ENCODE results near the gene FHIP1A. TPM values are rescaled to one million over a fixed set of nuclear protein-coding genes. Genes with fewer than 3 reads are reported as not detected.

Gene FHIP1A
- total and polyA plus RNA-seq, 4 donors, result 1.5 to 27.1 (median 12.0) TPM

- H3K9ac ChIP-seq (ENCODE audit: insufficient read depth in 1 of 2, low read length in 2 of 2), result no peak overlapping the region
- H3K27ac ChIP-seq (ENCODE audit: low read depth in 1 of 2, low read length in 1 of 2), result no peak overlapping the region
- peaks cover 0 to 5% (median 0%) of the 10 kb centered on the region in 5 donors for H3K4me1 ChIP-seq (ENCODE audit: control insufficient read depth in 5 of 5, insufficient read depth in 5 of 5, low read length in 5 of 5)
- no peak for TF ChIP-seq CTCF (IDR thresholded peaks at IDR 0.05; ENCODE audit: control extremely low read depth, extremely low read depth)
- H3K27me3 ChIP-seq (ENCODE audit: control insufficient read depth in 3 of 3, insufficient read depth in 3 of 3, low read length in 2 of 3), result no peaks in the 10 kb centered on the region
- H3K36me3 ChIP-seq (ENCODE audit: control insufficient read depth in 4 of 4, insufficient read depth in 4 of 4, low read length in 4 of 4), result no peaks in the 10 kb centered on the region
- ATAC-seq (ENCODE audit: insufficient read depth, low FRiP score), result no peak
- DNase-seq, result no peak
- H3K4me3 ChIP-seq, result no peak overlapping the region
- no peaks in the 10 kb centered on the region for H3K9me3 ChIP-seq (ENCODE audit: control insufficient read depth in 4 of 4, insufficient read depth in 3 of 4, low read length in 3 of 4)
Observed at GRCh38 chr4:151431728-151432127, 22.8 kb downstream of the FHIP1A start.

- ATAC-seq (ENCODE audit: insufficient read depth, low FRiP score) (no peak), DNase-seq (no peak)
- H3K27me3 ChIP-seq (ENCODE audit: control insufficient read depth in 3 of 3, insufficient read depth in 3 of 3, low read length in 2 of 3), result no peaks in the 10 kb centered on the region
- no peak overlapping the region for H3K27ac ChIP-seq (ENCODE audit: low read depth in 1 of 2, low read length in 1 of 2)
- H3K4me3 ChIP-seq, result no peak overlapping the region
- no peaks in the 10 kb centered on the region for H3K36me3 ChIP-seq (ENCODE audit: control insufficient read depth in 4 of 4, insufficient read depth in 4 of 4, low read length in 4 of 4)
- H3K9me3 ChIP-seq (ENCODE audit: control insufficient read depth in 4 of 4, insufficient read depth in 3 of 4, low read length in 3 of 4), result no peaks in the 10 kb centered on the region
- no peak for TF ChIP-seq CTCF (IDR thresholded peaks at IDR 0.05; ENCODE audit: control extremely low read depth, extremely low read depth)
- peaks cover 0 to 5% (median 0%) of the 10 kb centered on the region in 5 donors for H3K4me1 ChIP-seq (ENCODE audit: control insufficient read depth in 5 of 5, insufficient read depth in 5 of 5, low read length in 5 of 5)
- no peak overlapping the region for H3K9ac ChIP-seq (ENCODE audit: insufficient read depth in 1 of 2, low read length in 2 of 2)
Observed at GRCh38 chr4:151432654-151433053, 23.7 kb downstream of the FHIP1A start.

GRCh38 chr4:151434183-151434860 lies 25.3 kb downstream of the FHIP1A start:
- no peak for ATAC-seq (ENCODE audit: insufficient read depth, low FRiP score)
- TF ChIP-seq CTCF (IDR thresholded peaks at IDR 0.05; ENCODE audit: control extremely low read depth, extremely low read depth), result no peak
- H3K27ac ChIP-seq (ENCODE audit: low read depth in 1 of 2, low read length in 1 of 2), result no peak overlapping the region

GRCh38 chr4:151436093-151436518 lies 27.1 kb downstream of the FHIP1A start:
- Histone ChIP-seq H3K27ac (ENCODE audit: low read depth in 1 of 2, low read length in 1 of 2) (no peak overlapping the region), H3K9me3 (ENCODE audit: control insufficient read depth in 4 of 4, insufficient read depth in 3 of 4, low read length in 3 of 4) (no peaks in the 10 kb centered on the region), H3K9ac (ENCODE audit: insufficient read depth in 1 of 2, low read length in 2 of 2) (no peak overlapping the region), H3K4me1 (ENCODE audit: control insufficient read depth in 5 of 5, insufficient read depth in 5 of 5, low read length in 5 of 5) (peaks cover 0 to 7% (median 0%) of the 10 kb centered on the region in 5 donors), H3K36me3 (ENCODE audit: control insufficient read depth in 4 of 4, insufficient read depth in 4 of 4, low read length in 4 of 4) (no peaks in the 10 kb centered on the region), H3K4me3 (no peak overlapping the region), H3K27me3 (ENCODE audit: control insufficient read depth in 3 of 3, insufficient read depth in 3 of 3, low read length in 2 of 3) (no peaks in the 10 kb centered on the region)
- DNase-seq, result no peak
- 68 to 79% methylated on average over 4 of the region's 4 CpGs for WGBS, 2 donors
- no peak for ATAC-seq (ENCODE audit: insufficient read depth, low FRiP score)
- TF ChIP-seq CTCF (IDR thresholded peaks at IDR 0.05; ENCODE audit: control extremely low read depth, extremely low read depth), result no peak

More at GRCh38 chr4:151434183-151434860, 25.3 kb downstream of the FHIP1A start:
- peaks cover 0 to 5% (median 0%) of the 10 kb centered on the region in 5 donors for H3K4me1 ChIP-seq (ENCODE audit: control insufficient read depth in 5 of 5, insufficient read depth in 5 of 5, low read length in 5 of 5)
- H3K9me3 ChIP-seq (ENCODE audit: control insufficient read depth in 4 of 4, insufficient read depth in 3 of 4, low read length in 3 of 4), result no peaks in the 10 kb centered on the region
- H3K9ac ChIP-seq (ENCODE audit: insufficient read depth in 1 of 2, low read length in 2 of 2), result no peak overlapping the region
- H3K36me3 ChIP-seq (ENCODE audit: control insufficient read depth in 4 of 4, insufficient read depth in 4 of 4, low read length in 4 of 4), result no peaks in the 10 kb centered on the region
- no peak overlapping the region for H3K4me3 ChIP-seq
- no peaks in the 10 kb centered on the region for H3K27me3 ChIP-seq (ENCODE audit: control insufficient read depth in 3 of 3, insufficient read depth in 3 of 3, low read length in 2 of 3)
- no peak for DNase-seq

All from lung (tissue), 12 donors.